Measurements from ENCODE around the gene HOXD4. TPM values are rescaled to one million over a fixed set of nuclear protein-coding genes. Genes with fewer than 3 reads are reported as not detected.

HOXD4 gene
- polyA plus RNA-seq, 1 of the 3 experiments (the other 2 are of a cell fraction): 1.0 TPM

- Histone ChIP-seq H3K4me1 (ENCODE audit: control insufficient read depth in 1 of 2, insufficient read depth in 2 of 2, low read depth in 1 of 2, low read length in 1 of 2) (peaks cover 0 to 8% of the 10 kb centered on the region in 2 experiments; a peak in 1 of 4 replicates), H3K9me3 (no peaks in the 10 kb centered on the region), H3K79me2 (ENCODE audit: insufficient read depth) (no peaks in the 10 kb centered on the region), H3K9ac (no peak overlapping the region), H4K20me1 (ENCODE audit: insufficient read depth) (no peaks in the 10 kb centered on the region), H3K36me3 (replicated peaks in 1 of 2; ENCODE audit: control insufficient read depth in 1 of 2, insufficient read depth in 2 of 2, low read length in 1 of 2) (peaks cover 0 to 3% of the 10 kb centered on the region in 2 experiments), H3K4me3 (ENCODE audit: low read depth in 2 of 2, low read length in 1 of 2) (no peak overlapping the region), H3K4me2 (no peak overlapping the region), H3F3A (replicated peaks; ENCODE audit: insufficient read depth) (no peaks in the 10 kb centered on the region), H3K27ac (ENCODE audit: low read depth in 2 of 2, low read length in 1 of 2) (no peak overlapping the region), H3K27me3 (ENCODE audit: insufficient read depth) (no peaks in the 10 kb centered on the region), H3K9me2 (no peaks in the 10 kb centered on the region), H2AFZ (ENCODE audit: low read depth) (no peak overlapping the region)
- CTCF ChIA-PET: interaction anchor here (1.2 to 1.7 kb wide), 2 partner anchors 50 to 389 kb away, joined by 3 to 4 read pairs; no protein-coding TSS in a partner anchor
- POLR2A ChIA-PET: no interaction called here
- DNase-seq: no peak
- TF ChIP-seq NRF1 (IDR thresholded peaks at IDR 0.05; ENCODE audit: low read depth, low read length): no peak
- no peak for TF ChIP-seq MAX (IDR thresholded peaks at IDR 0.05; ENCODE audit: low read depth)
- TF ChIP-seq SIN3A (IDR thresholded peaks at IDR 0.05; ENCODE audit: borderline replicate concordance, low read depth, low read length): no peak
- TF ChIP-seq EZH2phosphoT487 (IDR thresholded peaks at IDR 0.05; ENCODE audit: borderline replicate concordance, low read depth): no peak
- TF ChIP-seq RAD21 (IDR thresholded peaks at IDR 0.05; ENCODE audit: low read length): no peak
- TF ChIP-seq USF2 (IDR thresholded peaks at IDR 0.05; ENCODE audit: borderline replicate concordance, low read depth, low read length): no peak
- TF ChIP-seq CTCF (IDR thresholded peaks at IDR 0.05): no peak
- TF ChIP-seq POLR2AphosphoS5 (IDR thresholded peaks at IDR 0.05; ENCODE audit: low read depth, low read length): no peak
- TF ChIP-seq PBX3 (IDR thresholded peaks at IDR 0.05): no peak
- TF ChIP-seq TCF12 (IDR thresholded peaks at IDR 0.05): no peak
- TF ChIP-seq MXI1 (IDR thresholded peaks at IDR 0.05; ENCODE audit: low read depth, low read length): no peak
- no peak for TF ChIP-seq RXRA (IDR thresholded peaks at IDR 0.05; ENCODE audit: borderline replicate concordance, low read depth)
- TF ChIP-seq EP300 (IDR thresholded peaks at IDR 0.05; ENCODE audit: borderline replicate concordance in 1 of 2, low read depth in 1 of 2, low read length in 1 of 2): no peak
- TF ChIP-seq YY1 (IDR thresholded peaks at IDR 0.05; ENCODE audit: low read depth): no peak
- TF ChIP-seq GABPA (IDR thresholded peaks at IDR 0.05; ENCODE audit: low read depth): no peak
- no peak for TF ChIP-seq ELF1 (IDR thresholded peaks at IDR 0.05)
- TF ChIP-seq NFIC (IDR thresholded peaks at IDR 0.05; ENCODE audit: borderline replicate concordance): no peak
- TF ChIP-seq FOXJ3 (CRISPR knock-in tag; IDR thresholded peaks at IDR 0.05): no peak
- TF ChIP-seq RFX5 (IDR thresholded peaks at IDR 0.05; ENCODE audit: low read length): no peak
- WGBS (ENCODE audit: low lambda C conversion rate): 91% methylated on average over 25 of the region's 26 CpGs
Measured at GRCh38 chr2:176165370-176166050, 14.2 kb downstream of the HOXD4 start.

Data from SK-N-SH (cell line).